Thoracic aorta (tissue), 2 donors: ENCODE data around the gene KCNJ6. TPM values are rescaled to one million over a fixed set of nuclear protein-coding genes. Genes with fewer than 3 reads are reported as not detected.

Source experiments
- ATAC-seq: fragments of 150-250 bp; one replicate; pipeline ENCODE4 v1.8.0; 2017; ENCODE audit warnings: low read depth; ENCODE audit not compliant: insufficient number of reproducible peaks, low FRiP score
- DNase-seq: peaks from one replicate; pipeline ENCODE4 v3.0.0-alpha.2; 2020; ENCODE audit warnings: low spot score
- H3K27ac ChIP-seq, 2 donors: fragments of 200-600 bp; sonication (generic); 1 replicate in 1 of 2; 2 replicates in 1 of 2; pipeline ENCODE4 v1.5.1; 2016; ENCODE audit warnings: mild to moderate bottlenecking in 2 of 2, moderate library complexity in 2 of 2
- H3K27me3 ChIP-seq: fragments of 200-600 bp; sonication (generic); replicated peaks from 2 replicates; pipeline ENCODE4 v1.6.0; 2016; ENCODE audit warnings: mild to moderate bottlenecking; ENCODE audit not compliant: insufficient read depth
- H3K36me3 ChIP-seq: fragments of 200-600 bp; sonication (generic); one replicate; pipeline ENCODE4 v1.5.1; 2016
- H3K4me1 ChIP-seq, 2 donors: fragments of 200-600 bp; sonication (generic); 1 replicate in 1 of 2; 2 replicates in 1 of 2; pipeline versions ENCODE4 v1.5.1 to v1.6.0; 2016; ENCODE audit warnings: low read depth in 2 of 2, mild to moderate bottlenecking in 1 of 2; ENCODE audit not compliant: control insufficient read depth in 1 of 2
- H3K4me3 ChIP-seq: fragments of 200-600 bp; sonication (generic); 2 replicates; pipeline ENCODE4 v1.5.1; 2016; ENCODE audit warnings: mild to moderate bottlenecking
- H3K9me3 ChIP-seq: fragments of 200-600 bp; sonication (generic); 2 replicates; pipeline ENCODE4 v1.5.1; 2016
- total RNA-seq, 2 donors: library from RNA; depleted of rRNA; stranded (reverse); fragments of >200 nt; gene quantifications; one replicate each; pipeline versions ENCODE4 v1.1.0 to v1.2.3, GENCODE V29; 2016
- TF ChIP-seq, protein P1 (sequence below): fragments of 200-600 bp; sonication (generic); IDR thresholded peaks from one replicate; pipeline ENCODE4 v1.5.1; 2019; ENCODE audit warnings: antibody characterized with exemption

KCNJ6 gene
- total RNA-seq, 2 donors from 2014 or later, result not detected

DNA sequence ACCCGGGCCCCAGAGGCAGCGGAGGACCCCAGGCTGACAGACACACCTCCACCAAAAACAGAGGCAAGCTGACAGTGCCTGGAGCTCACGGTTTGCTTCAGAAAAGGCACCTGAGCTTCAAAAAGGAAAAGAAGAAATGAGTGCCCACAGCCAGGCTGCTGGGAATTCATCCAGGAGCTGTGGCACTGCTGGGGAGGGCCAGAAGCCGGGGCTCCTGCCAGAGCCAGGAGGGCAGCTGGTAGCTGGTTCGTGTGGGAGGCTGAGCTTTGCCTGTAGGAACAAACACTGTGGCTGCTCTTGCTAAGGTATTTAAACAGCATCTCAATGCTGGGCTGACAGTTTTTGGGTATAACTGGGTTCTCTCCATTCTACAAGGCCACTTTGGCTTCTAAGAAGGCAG lies 19.5 kb downstream of the KCNJ6 start:
- TF ChIP-seq, protein P1, sequence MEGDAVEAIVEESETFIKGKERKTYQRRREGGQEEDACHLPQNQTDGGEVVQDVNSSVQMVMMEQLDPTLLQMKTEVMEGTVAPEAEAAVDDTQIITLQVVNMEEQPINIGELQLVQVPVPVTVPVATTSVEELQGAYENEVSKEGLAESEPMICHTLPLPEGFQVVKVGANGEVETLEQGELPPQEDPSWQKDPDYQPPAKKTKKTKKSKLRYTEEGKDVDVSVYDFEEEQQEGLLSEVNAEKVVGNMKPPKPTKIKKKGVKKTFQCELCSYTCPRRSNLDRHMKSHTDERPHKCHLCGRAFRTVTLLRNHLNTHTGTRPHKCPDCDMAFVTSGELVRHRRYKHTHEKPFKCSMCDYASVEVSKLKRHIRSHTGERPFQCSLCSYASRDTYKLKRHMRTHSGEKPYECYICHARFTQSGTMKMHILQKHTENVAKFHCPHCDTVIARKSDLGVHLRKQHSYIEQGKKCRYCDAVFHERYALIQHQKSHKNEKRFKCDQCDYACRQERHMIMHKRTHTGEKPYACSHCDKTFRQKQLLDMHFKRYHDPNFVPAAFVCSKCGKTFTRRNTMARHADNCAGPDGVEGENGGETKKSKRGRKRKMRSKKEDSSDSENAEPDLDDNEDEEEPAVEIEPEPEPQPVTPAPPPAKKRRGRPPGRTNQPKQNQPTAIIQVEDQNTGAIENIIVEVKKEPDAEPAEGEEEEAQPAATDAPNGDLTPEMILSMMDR, result no peak
- H3K27ac ChIP-seq, result no peak overlapping the region
- no peaks in the 10 kb centered on the region for H3K36me3 ChIP-seq
- no peak for DNase-seq
- no peaks in the 10 kb centered on the region for H3K27me3 ChIP-seq
- H3K9me3 ChIP-seq, result no peaks in the 10 kb centered on the region
- H3K4me1 ChIP-seq, result no peaks in the 10 kb centered on the region
- ATAC-seq, result no peak
- no peak overlapping the region for H3K4me3 ChIP-seq

DNA sequence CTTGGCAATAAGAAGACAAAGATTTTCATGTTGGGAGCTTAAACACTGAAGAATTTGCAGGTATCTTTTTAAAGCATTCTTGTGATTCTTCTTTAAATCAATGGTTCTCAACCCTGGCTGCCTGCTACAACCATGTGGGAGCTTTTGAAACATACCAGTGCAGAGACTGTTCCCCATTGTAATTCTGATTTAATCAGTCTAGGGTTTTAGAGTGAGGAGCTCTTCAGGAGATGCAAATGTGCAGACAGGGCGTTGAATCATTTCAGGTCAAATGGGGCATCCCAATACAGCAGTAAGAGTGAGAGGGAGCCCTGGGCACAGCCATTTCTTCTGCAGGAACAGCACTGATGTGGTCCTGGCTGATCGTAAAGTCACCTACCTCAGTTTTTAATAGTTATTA lies 24.3 kb downstream of the KCNJ6 start:
- Histone ChIP-seq H3K9me3 (no peaks in the 10 kb centered on the region), H3K4me3 (no peak overlapping the region), H3K27ac (no peak overlapping the region), H3K4me1 (no peaks in the 10 kb centered on the region), H3K36me3 (no peaks in the 10 kb centered on the region), H3K27me3 (no peaks in the 10 kb centered on the region)
- DNase-seq, result no peak
- ATAC-seq, result no peak
- TF ChIP-seq, protein P1, result no peak

DNA sequence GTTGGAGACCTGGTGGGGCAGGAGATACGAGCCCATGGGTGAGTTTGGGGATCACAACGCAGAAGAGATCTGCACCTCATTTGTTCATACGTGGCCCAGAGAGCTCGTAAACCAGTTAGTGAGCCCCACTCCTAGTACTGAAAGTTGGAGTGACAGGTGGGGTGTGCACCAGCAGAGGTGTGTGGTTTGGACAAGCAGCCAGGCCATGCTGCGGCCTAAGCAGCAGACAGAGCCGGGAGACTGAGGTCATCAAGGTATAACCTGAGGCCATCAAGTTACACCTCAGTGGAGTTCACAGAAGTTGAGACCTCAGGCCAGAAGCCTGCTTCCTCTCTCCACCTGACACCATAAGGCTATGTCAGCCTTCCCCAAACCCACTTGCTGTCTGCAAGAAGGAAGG lies 27.6 kb downstream of the KCNJ6 start:
- TF ChIP-seq, protein P1, result no peak
- Histone ChIP-seq H3K4me1 (no peaks in the 10 kb centered on the region), H3K27ac (no peak overlapping the region), H3K9me3 (no peaks in the 10 kb centered on the region), H3K4me3 (no peak overlapping the region), H3K36me3 (no peaks in the 10 kb centered on the region), H3K27me3 (no peaks in the 10 kb centered on the region)
- ATAC-seq (no peak), DNase-seq (no peak)

DNA sequence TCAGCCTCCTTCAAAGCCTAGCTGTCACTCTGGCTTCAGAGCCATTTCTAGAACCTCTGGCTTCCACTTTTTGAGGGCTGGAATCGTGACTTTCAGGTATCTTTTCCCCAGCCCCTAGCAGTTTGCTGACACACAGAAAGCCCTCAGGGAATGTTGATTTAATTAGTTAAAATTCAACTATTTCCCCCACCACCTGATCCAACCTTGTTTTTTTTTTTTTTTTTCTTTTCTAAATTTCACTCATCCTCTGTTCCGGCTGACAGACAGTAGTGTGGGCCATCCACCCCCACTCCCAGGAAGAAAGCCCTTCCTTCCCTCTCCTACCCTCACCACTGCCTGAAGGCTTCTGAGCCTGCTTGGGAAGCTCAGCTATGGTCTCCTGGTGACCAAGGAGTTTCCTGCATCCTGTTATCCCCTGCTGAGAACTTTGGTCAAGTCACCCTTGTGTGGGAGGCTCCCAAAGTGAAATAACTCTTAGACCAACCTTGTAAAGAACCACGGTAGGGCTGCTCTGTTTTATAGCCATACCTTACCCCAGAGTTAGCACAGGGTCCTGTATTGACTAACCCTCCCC lies 29.4 kb downstream of the KCNJ6 start:
- Histone ChIP-seq H3K4me1 (no peaks in the 10 kb centered on the region), H3K27ac (no peak overlapping the region), H3K4me3 (no peak overlapping the region), H3K36me3 (no peaks in the 10 kb centered on the region), H3K27me3 (no peaks in the 10 kb centered on the region), H3K9me3 (no peaks in the 10 kb centered on the region)
- TF ChIP-seq, protein P1, result no peak
- no peak for ATAC-seq
- no peak for DNase-seq

DNA sequence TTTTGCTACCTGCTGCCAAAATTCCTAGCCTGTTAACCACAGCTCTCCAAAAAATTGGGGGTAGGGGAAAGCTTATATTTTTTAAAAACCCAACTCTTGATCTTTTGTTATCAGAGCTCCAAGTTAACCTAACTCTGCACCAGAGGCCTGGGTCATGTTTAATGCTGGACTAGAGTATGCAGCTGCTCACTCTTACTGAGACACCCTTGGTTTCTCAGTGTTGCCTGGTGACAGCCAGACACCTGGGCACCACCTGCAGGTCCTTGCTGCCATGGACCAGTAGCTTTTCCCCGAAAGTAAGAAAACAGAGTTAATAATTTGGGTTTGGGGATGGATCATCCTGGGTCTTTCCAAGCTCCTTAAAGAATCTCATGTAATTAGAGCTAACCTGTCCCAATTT lies 30.1 kb downstream of the KCNJ6 start:
- no peaks in the 10 kb centered on the region for H3K36me3 ChIP-seq
- ATAC-seq (no peak), DNase-seq (no peak)
- H3K9me3 ChIP-seq, result no peaks in the 10 kb centered on the region
- H3K27ac ChIP-seq, result no peak overlapping the region
- TF ChIP-seq, protein P1, result no peak
- no peak overlapping the region for H3K4me3 ChIP-seq
- no peaks in the 10 kb centered on the region for H3K4me1 ChIP-seq
- H3K27me3 ChIP-seq, result no peaks in the 10 kb centered on the region
